Measurements from ENCODE around the gene BCL2L15.

The BCL2L15 gene

DNA sequence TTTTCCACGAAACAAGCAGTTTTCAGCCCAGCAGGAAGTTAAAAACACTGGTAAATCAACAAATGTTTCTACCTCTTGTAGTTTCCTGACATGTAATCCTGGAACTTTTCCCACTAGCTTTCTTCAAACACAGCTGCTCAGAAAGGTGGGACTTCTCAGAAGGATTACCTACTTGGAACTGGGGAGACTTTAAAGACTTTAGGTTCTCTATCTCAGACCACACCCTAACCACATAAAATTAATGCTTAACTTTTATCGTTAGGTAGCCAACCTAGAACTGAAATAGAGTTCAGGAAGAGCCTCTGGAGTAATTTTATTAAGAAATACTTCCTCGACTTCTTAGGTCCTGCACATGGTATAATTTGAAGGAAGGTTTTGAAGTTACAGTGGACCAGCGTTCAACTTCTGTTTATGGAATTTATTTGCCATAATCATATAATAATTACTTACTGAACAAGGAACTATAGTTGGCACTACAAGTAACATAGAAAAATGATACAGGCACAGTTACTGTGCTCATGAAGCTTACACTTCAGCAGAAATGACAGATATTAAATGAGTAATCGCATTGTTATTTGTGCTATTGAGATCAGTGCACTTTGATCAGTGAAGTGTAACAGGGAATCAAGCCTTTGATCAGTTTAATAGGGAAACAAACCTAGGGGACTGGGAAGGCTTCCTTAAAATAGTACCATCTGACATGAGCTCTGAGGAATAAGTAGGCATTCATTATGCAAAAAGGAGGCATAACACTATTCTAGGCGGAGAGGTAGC is at the start of gene BCL2L15:
TSS of gene BCL2L15 (minus strand) at position 180 of the 774 bp plus-strand sequence. CDS start 206 bp downstream, outside the sequence.
- no peak for DNase-seq

DNA sequence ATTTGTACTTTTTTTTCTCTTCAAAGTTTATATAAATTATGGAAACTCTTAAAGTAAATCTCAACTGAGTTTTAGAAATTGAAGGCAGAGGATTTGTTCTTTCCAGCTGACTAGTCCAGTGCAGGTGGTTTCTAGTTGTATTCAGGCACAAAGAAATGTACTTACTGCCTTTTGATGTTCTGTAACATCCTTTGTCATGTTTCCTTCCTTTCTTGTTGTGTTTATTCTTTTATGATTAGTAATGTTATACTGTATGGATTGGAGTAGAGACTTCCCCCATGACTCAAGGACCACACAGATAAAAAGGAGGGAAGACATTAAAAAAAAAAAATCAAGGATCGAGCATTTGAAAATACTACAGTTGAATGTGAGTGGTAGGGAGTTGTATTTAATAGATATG is 49.8 kb upstream of the BCL2L15 start:
- DNase-seq: no peak

DNA sequence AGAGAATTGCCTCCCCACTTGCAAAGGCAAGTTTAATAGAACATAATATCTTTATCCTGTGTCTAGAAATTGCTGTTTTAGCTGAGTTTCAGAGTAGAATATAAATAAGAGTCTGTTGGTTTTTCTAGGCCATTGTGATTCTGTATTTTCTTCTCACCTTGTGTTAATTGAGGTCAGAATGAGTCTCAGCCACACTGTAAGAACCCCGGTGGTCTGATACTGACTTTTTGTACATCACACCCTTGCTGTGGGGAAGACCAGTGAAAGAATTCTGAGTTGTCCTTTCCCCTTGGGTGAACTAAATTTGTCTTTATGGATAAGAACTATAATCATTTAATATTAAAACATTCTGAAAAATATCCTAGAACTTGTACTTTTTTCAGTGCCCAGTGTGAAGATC is 48.6 kb upstream of the BCL2L15 start:
- no peak for DNase-seq

DNA sequence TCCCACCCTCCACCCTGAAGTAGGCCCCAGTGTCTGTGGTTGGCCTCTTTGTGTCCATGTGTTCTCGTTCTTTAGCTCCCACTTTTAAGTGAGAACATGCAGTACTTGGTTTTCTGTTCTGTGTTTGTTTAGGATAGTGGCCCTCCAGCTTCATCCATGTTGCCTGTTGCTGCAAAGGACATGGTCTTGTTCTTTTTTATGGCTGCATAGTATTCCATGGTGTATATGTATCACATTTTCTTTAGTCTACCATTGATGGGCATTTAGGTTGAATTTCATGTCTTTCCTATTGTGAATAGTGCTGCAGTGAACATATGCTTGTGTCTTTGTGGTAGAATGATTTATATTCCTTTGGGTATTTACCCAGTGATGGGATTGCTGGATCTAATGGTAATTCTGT is 47.8 kb upstream of the BCL2L15 start:
- DNase-seq: no peak

- DNase-seq: no peak
Measured at GRCh38 chr1:113934511-113935055, 47.2 kb upstream of the BCL2L15 start.

DNA sequence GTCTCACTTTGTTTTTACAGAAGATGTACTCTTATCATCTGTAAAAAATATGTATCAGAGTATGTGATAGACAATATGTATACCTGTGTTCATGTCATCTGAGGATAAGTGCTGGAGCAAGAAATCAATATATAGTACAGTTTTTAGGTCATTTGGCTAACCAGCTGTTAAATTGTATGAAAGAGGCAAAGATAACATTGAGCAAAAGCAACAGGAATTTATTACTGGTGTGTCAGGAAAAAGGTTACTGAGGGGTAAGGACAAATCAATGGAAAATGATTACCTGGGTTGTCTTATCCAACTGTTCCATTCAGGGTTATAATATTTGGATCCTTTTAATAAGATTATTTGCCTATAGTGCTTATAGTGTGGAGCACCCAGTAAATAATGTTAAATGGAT is 46.6 kb upstream of the BCL2L15 start:
- no peak for DNase-seq

DNA sequence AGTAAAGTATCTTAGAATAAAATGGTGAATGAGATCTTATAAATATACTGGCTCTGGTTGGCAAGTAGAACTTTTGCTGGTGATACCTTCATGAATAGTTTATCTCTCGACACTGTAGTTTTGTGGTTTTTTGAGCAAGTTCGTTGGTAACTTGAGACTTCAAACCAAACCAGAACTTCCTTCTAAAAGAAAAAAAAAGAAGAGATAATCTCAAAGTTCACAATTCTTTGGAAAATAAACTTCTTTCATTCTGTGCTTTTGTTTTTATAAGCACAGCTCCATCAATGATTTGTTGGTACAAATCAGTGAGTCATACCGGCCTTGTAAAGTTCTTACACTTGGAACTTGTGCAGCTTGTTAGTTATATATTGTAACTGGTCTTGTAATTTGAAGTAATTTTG is 44.1 kb upstream of the BCL2L15 start:
- DNase-seq: no peak

- peak; percentile 84 for DNase-seq
Measured at GRCh38 chr1:113930499-113931161, 43.2 kb upstream of the BCL2L15 start.

DNA sequence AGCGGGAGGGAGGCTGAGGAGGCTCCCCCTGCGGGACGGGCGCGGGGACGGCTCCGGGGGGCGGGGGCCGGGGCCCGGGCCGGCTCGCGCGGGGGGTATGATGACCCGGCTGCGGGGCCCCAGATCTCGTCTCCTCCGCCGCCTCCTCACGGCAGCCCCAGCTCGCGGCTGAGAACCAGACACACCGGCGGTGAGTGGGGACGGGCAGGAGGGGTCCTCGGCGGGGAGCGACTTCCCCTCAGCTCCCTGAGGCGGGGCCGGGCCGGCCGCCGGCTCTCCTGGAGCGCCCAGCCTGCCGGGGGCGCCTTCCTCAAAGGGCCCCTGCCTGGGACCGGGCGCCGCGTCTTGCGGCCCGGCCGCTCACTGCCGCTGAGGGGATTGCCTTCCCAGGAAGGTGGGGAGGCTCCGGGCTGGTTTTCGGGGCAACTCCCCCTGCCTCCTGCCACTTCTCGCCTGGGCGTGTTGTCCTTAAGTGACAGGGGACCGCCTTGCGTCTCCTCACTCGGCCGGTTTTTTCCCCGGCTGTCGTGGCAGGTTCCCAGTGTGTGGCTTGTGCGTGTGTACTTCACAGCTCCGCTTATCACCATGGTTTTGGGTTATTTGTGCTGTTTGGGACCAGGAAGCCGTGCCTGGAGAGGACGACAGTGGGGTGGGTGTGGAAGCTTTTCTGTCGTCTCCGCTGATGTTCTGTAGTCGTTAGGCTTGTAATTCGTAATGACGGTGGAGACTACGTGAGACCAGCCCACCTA is 42.5 kb upstream of the BCL2L15 start:
- DNase-seq: no peak

DNA sequence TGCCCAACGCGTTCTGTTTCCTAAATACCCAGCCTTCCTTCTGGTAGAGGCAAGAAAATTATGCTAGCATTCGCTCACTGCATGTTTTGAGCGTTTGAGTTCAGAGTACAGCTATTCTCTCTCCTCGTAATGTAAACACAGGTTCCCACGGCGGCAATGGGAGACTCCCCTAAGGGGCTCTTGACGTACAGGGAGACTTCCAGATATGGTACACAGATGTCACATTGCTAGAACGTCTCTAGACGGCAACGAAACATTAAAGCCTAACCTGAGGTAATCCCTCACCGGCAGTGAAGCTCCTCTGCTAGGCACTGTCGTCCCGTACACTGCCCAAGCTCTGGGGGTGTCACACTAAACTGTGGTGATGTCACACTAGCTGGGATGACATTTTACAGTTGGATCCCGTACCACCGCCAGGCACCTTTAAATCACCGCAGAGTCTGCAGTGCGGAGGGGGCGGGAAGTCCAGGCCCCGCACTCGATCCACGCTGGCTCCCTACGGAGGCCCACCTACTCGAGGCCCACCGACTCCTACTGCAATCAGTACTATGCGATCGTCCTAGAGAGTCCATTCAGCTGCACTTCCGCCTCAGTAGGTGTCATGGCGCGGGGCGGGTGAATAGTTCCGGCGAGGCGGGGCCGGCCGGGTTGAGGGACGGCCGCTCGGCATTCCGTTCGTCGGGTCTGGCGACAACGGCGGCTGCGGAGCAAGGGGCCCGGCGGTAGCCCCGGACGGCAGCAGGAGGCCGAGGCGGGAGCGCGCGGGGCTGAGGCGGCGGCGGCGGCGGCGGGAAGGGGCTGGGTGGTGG is 41.8 kb upstream of the BCL2L15 start, which contains the start of gene HIPK1:
TSS of gene HIPK1 (plus strand) at position 384 of the 809 bp plus-strand sequence.
- peak; percentile 93 for DNase-seq

DNA sequence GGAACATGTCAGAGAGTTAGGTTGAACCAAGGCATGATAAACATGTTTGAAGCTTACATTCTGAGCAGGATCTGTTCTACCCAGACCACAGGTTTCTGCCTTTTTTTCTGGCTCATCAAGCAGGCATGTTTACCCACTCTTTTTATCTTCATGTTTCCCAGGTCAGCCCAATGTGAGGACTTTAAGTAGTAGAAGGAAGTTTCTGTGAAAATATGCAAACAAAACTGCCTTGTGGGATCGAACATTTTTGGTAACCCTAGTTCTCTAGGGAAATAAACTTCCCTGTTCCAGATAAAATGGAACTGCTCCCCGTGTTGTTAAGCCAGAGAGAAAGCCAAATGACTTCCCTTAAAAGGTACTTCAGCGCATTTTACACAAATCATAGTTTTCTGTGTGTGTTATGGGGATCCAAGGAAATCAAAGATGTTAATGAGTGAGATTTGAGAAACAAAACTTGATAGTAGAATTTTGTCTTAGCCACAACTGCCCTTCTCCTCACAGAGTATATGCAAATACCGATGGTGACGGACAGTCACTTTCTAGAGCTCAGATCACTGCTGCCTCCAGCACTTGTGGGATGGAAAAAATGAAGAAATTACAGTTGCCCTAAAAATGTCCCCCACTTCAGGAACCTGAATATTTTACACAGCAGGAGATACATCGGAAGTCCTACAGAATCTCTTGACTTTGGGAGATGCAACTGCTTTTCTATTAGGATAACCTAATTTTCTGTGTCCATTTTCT is 41.0 kb upstream of the BCL2L15 start:
- no peak for DNase-seq

DNA sequence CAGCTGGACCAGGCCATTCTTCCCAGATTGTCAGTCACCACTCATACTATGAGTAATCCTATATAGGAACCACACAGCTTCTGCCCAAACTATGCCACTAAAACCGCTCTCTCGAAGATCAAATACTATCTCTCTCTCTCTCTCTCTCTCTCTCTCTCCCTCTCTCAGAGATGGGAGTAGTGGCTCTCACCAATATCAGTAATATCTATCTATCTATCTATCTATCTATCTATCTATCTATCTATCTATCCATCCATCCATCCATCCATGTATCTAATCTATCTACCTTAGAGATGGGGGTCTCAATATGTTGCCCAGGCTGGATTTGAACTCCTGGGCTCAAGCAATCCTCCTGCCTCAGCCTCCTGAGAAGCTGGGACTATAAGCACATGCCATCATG is 37.1 kb upstream of the BCL2L15 start:
- no peak for DNase-seq

- no peak for DNase-seq
Measured at GRCh38 chr1:113922957-113923356, 35.6 kb upstream of the BCL2L15 start.

GRCh38 chr1:113918243-113918642 is 30.9 kb upstream of the BCL2L15 start:
- DNase-seq: peak; percentile 55

DNA sequence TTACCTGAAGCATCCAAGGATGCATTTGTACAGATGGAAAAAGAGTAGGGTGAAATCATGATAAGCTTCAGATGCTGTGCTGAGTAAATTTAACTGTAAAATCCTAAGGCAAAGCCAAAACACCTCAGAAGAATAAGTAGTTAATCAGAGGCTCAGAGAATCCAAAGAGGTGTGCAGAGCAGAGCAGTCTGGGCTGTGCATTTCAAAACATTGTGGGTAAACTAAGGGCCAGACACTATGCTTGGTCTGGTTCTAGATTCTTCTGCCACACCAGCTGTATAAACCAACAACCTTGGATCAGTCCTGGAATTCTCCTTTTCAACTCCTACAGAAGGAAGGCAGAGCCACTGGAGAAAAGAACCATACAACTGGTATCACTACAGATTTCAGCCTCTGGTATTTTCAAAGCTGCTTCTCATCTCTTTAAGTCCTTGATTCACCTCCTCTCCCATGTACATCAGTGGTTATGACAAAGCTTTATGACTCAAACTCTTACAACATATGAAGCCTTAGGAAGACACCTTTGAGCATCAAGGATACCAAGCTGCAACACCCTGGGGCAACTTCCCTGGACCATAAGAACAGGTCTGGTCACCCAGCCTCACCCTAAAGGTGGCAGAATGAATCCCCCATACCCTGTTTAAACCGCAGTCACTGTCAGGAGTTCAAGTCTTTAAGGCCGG is 30.2 kb upstream of the BCL2L15 start:
- no peak for DNase-seq

DNA sequence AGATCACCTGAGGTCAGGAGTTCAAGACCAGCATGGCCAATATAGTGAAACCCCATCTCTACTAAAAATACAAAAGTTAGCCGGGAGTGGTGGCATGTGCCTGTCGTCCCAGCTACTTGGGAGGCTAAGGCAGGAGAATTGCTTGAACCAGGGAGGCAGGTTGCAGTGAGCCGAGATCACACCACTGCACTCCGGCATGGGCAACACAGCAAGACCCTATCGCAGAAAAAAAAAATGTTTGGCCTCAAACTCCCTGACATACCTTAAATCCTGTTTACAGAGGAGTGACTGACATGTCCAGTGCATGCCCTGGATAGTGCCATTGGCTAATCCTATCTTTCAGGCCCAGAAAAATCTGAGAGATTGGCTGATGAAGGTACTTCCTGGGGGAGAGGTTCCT is 29.6 kb upstream of the BCL2L15 start:
- no peak for DNase-seq

DNA sequence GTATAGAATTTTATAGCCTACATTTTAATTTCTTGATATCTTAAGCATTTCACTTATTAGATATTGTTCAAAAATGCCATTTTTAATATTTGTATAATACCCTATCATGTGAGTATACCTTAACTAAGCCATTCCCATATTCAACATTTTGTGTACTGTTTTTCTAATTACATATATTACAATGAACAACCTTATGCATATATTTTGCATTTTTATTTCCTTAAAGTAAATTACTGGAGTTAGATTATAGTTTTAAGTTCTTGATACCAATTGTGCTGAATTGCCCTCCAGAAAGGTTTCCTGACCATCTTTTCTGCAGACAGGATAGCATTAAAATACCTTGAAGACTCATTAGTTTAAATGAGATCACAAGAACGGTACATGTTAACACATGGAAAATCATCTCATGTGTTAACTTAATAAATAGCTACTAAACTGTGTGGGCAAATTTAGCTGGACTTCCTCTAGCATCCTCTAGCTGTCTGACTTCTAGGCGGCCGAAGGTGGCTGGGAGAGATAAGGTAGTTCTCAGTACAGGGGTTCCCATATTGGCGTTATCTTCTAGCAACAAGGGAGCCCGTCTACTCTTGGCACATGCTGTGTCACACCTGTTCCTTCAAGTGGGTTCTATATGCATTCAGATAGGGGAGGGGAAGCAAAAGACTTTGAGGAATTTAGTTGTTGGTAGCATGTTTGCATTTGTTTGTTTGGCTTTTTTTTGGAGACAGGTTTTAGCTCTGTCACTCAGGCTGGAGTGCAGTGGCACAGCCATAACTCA is 26.7 kb upstream of the BCL2L15 start:
- DNase-seq: no peak

- no peak for DNase-seq
Measured at GRCh38 chr1:113913312-113913668, 25.9 kb upstream of the BCL2L15 start.

DNA sequence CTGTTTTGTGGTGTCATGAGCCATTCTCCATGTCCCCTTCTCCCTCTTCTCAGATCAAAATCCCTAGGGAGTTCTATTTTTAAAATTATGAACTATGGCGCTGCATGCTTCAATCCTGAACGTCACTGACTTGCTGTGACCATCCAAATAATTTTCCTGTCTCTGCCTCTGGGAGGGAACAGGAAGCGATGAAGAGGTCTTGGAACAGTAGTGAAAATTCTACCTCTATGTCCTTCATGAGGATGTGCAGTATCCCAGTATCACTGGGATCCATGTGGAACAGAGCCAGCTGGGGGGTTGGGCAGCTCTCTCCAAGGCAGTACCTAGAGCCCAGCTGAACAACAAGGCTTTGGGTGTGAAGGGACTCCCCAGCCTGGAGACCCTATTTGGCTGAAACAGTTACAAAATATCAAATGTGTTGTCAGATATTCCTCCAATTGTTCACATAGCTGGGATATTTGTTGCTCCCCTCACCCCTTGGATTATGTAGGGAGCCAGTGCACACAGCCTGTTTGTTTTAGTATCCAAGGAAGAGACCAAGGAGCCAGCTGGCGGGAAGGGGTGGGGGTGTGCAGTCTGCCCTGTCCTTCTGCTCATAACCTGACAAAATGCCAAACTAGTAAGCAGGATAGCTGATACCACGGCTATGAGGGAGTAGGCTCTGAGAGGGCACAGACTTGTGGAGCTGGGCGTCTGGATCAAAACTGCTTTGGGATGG is 25.4 kb upstream of the BCL2L15 start:
- DNase-seq: no peak

GRCh38 chr1:113905435-113905861 is 18.1 kb upstream of the BCL2L15 start:
- DNase-seq: no peak

All from NCI-H2227 treated with DMSO at 0.1 percent for 48 hours (cell line).